GM18499 (cell line): Measurements from ENCODE around the gene SLC46A1.
"Not testable (repeated sequence)": the region's sequence is repeated elsewhere in the genome, so short reads cannot be mapped to it uniquely, and the experiment has no call there.

Source experiments
- ATAC-seq: cut with Tn5 transposase; IDR thresholded peaks from one replicate; pipeline ENCODE4 v1.9.1; 2021; ENCODE audit warnings: moderate number of reproducible peaks; ENCODE audit not compliant: insufficient read depth, unreplicated experiment

SLC46A1 gene

DNA sequence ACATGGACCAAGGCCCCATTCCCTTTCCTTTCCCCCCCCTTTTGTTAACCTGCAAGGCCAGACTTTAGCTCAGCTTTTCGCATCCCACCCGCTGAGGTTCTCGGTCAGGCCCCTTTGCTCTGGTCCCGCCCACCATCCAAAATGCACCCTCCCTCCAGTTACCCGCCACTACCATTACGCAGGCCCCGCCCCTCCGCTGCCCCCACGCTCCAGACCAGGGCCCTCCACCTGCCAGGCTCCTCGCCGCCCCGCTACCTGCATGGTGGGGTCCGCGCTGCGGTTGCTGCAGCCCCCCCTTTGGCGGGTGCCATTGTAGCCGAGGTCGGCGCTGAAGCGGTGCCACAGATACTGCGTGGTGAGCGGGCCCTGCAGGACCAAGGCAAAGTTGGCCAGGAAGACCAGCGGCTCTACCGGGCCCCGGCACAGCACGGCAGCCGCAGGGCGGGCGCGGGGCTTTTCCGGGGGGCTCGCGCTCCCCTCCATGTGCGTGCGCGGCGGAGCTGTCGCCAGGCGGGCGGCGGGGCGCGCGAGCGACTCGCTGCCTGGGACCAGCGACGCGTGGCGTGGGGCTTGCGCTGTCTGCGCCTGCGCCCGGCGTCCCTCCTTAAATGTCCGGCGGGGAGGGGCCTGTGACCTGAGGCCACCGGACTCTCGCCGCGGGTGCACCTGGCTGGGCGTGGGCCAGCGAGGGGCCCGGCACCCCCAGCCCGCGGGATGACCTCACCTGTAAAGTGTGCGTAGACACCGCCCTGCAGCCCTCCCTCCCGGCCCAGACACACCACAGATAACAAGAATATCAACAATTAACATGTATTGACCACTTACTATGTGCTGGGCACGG, at the start of gene SLC46A1:
Gene SLC46A1 (minus strand): TSS at position 581 of the 841 bp plus-strand sequence. CDS start 98 bp downstream, at position 483.
- ATAC-seq, result no peak

DNA sequence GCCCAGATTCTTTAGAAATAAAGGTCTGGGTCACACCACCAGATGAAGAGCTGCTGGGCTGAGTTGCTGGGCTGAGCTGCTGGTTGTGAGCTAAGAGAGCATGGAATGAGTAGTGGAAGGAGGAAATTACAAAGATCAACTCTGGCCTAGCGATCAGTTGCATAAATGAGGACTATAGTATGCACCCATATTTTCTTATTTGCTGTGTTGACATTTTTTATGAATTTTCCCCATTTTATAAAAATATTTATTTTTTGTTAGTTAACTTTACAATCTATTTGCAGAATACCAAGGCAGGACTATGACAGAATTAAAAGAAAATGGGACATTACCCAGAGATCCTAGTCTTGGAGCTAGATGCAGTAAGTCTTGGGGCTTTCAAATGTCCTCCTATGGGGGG, 43.8 kb upstream of the SLC46A1 start:
- ATAC-seq, result no peak

DNA sequence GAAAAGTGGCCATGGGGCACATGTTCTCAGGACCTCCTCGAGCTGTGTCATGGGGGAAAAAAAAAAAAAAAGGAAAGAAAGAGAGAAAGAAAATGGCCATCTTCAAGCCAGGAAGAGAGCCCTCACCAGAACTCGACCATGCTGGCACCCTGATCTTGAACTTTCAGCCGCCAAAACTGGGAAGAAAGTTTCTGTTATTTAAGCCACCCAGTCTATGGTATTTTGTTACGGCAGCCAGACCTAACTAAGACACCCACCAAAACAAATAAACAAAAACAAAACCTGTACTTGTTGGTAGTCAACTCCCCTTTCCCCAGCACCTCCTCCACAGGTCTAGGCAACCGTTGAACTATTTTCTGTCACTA, 41.4 kb upstream of the SLC46A1 start:
- ATAC-seq, result no peak

DNA sequence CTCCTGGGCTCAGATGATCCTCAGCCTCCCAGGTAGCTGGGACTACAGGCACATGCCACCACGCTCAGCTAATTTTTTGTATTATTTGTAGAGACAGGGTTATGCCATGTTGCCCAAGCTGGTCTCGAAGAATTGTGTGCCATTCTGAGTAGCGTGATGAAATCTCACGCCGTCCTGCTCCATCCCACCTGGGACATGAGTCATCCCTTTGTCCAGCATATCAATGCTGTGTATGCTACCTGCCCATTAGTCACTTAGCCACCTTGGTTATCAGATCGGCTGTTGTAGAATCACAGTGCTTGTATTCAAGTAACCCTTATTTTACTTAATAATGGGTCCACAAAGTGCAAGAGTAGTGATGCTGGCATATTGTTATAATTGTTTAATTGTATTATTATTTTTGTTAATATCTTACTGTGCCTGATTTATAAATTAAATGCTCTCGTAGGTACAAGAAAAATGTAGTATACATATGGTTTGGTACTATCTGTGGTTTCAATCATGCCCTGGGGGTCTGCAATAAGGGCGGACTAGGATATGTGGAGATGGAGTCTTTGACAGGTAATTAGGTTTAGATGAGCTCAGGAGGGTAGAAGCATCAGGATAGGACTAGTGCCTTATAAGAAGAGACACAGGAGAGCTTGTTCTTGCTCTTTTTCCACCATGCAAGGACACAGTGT, 40.8 kb upstream of the SLC46A1 start:
- ATAC-seq, result no peak

DNA sequence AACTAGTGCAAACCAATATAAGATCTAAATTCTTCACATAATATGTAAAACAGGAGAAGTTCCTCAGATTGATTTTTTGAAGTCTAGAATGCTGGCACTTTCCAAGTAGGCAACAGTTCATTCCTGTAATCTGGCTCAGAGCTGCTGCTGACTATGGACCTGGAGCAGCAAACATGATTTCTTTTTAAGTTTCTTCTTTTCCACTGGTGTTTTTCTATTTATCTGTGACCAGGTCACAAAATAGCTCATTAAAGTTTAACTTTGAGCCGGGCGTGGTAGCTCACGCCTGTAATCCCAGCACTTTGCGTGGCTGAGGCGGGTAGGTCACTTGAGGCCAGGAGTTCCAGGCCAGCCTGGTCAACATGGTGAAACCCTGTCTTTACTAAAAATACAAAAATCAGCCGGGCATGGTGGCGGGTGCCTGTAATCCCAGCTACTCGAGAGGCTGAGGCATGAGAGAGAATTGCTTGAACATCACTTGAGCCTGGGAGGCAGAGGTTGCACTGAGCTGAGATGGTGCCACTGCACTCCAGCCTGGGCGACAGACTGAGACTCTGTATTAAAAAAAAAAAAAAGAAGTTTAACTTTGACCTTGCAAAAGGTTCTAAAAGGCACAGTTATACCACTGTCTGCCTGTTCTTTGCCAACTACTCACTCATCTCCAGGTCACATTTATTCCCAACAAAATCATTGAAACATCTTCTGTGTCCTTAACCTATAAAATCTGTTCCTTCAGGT, 38.1 kb upstream of the SLC46A1 start:
- ATAC-seq, result no peak

DNA sequence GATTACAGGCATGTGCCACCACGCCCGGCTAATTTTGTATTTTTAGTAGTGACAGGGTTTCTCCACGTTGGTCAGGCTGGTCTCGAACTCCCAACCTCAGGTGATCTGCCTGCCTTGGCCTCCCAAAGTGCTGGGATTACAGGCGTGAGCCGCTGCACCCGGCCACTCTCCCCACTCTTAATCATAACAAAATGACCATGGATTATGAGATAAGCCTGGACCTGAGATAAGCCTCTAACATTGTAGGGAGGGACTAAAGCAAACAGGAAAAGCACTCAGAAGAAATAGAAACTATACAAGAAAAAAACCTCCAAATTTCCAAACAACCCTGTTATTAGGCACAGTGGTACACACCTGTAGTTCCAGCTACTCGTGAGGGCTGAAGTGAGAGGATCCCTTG, 28.3 kb upstream of the SLC46A1 start:
- not testable (repeated sequence) for ATAC-seq

DNA sequence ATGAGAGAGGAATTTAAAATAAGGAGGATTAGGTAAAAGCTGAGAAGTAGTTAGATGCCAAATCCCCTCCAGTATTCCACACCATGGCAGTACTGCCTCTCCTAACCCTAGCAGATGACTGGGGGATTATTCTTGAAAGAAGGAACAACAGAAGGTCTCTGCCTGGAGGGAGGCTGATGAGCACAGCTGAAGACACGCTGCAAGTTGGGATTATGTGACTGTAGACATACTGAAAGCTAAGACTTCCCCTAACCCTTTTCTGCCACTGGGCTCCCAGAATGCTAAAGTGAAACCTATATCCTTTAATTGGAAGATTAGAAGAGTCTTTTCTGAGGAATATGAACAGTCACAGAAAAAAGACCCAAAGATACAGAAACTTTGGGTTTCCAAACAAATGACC, 27.7 kb upstream of the SLC46A1 start:
- ATAC-seq, result no peak

DNA sequence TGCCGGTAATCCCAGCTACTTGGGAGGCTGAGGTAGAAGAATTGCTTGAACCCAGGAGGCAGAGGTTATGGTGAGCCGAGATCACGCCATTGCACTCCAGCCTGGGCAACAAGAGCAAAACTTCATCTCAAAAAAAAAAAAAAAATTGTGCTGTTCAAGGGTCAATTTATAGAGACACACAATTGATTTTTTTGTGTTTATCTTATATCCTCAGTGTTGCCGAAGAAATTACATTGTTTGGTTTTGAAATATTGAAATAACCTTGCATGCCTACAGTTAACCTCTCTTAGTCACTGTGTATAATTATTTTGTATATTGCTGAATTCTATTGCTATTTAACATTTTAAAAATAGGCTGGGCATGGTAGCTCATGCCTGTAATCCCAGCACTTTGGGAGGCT, 22.0 kb upstream of the SLC46A1 start:
- ATAC-seq, result not testable (repeated sequence)

DNA sequence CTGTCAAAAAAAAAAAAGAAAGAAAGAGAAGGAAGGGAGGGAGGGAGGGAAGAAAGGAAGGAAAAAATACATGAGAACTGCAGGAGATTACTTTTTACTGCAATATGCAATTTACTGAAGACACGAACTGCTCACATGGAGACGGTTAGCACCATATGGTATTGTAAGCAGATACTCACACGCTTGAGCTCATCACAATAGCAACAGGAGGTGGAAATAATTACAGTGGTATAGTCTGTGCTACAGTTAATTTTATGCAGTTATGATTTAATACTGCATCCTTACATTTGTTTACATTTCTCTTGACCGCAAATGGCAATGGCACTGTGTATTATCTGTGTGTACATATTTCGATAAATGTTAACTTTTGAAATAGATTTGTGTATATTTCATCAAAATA, 21.4 kb upstream of the SLC46A1 start:
- ATAC-seq, result no peak

DNA sequence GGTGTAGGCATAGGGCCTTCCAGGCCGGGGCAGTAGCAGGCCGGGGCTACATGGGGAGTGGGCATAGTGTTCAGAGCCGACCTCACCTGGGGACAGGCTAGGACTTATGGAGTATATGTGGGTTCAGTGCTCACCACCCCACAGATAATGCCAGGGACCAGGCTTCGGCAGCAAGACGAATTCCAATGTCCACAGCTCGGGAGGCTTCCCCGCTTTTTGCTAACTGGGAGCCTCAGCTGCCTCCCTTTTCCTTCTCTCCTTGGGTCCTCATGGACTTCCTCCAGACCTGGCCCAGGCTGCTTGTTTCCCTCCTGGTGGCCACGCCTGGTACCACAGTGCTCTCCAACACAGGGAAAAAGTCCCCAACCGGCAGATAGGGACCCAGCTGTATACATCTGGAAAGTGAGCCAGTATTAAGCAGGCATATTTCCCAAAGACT, 20.1 kb upstream of the SLC46A1 start:
- no peak for ATAC-seq

DNA sequence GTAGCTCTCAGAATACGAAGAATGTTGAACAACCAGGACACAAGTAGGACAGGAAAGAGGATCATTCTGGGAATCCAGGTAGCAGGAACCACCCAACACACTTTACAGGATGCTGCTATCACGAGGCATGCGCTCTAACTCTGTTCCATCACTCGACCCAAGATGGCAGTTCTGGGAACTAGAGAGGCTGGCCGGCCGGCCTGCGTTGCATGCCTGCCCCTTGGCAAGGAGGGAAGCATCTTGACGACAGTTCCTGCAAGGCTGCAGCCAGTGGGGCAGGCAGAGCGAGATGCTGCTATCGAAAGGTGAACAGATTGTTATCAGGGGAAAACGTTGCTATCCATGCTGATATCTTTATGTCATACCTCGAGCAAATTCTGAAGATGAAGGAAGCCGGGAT, 19.2 kb upstream of the SLC46A1 start:
- no peak for ATAC-seq

DNA sequence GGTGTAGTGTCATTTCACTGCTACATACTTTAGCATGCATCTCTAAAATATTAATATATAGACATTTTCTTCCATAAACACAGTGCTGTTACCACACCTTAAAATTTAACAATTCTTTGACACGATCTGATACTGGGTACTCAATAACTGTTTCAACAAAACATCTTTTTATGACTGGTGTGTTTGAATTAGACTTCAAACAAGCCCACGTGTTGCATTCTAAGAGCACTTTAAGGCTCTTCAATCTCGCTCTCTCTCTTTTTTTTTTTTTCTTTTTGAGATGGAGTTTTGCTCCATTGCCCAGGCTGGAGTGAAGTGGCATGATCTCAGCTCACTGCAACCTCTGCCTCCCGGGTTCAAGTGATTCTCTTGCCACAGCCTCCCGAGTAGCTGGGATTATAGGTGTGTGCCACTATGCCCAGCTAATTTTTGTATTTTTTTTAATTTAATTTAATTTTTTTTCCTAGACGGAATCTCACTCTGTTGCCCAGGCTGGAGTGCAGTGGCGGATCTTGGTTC, 15.8 kb upstream of the SLC46A1 start:
- ATAC-seq, result no peak

DNA sequence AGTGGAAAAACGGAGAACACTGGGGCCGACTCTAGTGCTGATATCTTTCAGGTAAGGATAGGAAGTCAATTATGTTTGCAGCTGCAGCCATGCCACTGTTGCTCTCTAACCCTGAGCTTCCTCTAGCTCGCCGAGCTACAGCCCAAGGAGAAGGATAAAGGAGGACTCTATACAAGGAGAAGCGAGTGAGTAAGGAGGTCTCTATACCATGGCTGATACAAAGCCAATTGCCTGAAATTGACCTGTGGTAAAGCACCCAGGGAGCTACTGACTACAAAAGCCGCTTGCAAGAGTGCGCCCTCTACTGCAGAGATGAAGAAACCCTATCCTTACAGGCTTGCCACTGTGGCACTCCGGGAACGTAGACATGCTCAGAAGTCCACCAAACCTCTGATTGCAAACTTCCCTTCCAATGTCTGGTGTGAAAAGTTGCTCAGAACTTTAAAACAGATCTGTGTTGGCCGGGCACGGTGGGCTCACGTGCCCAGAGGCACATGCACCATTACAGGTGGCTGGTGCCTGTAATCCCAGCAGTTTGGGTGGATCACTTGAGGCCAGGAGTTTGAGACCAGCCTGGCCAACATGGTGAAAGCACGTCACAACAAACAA, 10.8 kb upstream of the SLC46A1 start:
- ATAC-seq, result no peak

DNA sequence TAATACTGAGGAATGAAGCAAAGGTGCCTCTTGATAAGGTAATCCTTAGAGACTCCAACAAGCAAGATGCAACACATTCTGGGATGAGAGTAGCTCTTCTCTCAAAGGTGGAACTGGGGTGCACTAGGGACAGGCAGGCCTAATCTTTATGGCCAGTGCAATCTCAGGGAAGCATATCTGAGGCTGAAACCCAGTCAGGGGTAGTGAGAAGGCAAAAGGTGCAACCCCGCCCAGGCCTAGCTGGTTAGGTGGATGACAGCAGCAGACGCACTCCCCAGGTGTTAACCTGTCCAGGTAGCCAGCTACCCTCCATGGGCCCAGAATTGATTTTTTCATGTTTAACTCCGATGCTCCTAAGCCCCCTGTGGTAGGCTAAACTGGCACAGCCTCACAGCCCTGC, 9.9 kb upstream of the SLC46A1 start:
- no peak for ATAC-seq

DNA sequence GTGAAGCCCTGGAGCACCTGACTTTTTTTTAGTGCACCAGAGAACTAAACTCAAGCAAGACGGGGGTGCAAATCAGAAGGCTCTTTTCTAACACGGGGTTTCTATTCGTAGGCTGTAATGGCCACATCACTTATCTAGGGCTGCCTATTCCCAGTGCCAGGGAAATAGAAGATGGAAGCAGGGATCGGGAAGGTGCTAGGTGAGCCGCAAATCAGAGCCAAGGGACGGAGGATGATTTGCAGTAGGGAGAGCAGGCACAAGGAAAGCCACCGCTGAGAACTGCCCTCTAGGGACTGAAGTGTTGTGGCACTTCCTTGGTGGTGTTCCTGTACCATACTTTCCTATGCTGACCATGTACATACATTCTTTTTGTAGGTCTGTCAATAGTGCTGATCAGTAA, 7.8 kb upstream of the SLC46A1 start:
- no peak for ATAC-seq

DNA sequence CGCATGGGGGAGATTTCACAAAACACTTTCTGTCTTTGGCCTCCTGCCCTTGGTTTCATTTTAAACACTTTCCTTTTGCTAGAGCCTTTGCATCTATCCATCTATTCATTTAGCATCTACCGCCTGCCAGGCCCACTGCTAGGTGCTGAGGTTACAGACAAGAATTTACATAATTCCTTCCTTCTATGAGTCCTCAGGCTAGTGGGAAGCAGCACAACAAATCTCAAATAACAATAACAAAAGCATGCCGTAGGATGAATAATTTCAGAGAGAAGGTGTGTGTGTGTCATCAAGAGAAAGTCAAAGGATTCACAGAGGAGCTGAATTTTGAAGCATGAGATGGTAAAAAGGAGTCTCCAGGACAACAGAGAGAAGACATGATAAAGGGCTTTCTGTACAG, 6.1 kb upstream of the SLC46A1 start:
- no peak for ATAC-seq

DNA sequence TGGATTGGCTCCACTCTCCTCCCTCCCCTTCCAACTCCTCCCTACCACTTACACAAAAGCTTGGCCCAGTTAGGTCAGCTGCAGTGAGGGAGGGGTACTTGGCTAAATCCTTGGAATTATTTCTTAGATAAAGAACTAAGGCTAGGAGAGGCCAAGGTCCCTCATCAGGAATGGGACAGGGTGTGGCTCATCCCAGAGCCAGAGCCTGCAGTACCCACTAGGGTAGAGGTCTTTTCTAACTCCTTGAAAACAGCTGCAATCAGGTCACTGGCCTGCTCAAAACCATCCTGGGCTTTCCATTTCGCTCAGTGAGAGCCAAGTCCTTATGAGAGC, 1.9 kb upstream of the SLC46A1 start:
- ATAC-seq, result no peak

DNA sequence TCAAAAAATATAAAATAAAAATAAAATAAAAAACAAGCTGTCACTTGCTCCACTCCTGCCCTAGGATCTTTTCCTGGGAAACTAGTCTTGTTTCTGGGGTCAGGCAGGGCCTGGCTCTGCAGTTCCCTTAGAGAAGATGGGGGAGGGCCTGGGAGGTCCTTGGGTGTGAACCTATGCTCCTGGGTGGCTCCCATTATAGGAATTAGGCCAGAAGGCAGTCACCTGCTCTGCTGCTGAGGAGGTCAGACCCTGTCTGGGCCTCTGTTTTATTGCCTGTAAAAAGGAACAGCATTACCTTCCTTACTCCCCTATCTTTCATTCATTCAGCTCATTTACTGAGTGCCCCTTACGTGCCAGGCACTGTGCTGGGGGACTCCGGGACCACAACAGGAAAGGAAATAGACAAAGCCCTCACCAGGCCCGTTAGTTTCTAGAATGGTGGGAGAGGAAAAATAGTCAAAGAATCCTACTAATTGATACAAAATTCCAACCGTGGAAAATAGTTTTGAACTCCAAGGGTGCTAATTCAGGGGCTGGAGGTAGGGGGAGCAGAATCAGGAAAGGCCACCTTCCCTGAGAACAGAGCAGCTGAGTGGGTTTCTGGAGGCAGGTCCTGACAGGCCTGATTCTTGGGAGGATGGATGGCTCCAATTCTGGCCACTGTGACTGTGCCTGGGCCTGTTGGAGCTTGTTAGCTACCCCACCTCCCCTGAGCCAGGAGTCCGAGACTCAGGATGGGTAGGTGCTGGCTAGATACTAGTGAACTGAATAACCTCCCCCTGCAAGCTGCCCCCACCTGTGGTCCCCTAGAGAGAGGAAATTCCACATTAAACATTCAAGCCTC, 1.3 kb upstream of the SLC46A1 start:
- ATAC-seq, result no peak

DNA sequence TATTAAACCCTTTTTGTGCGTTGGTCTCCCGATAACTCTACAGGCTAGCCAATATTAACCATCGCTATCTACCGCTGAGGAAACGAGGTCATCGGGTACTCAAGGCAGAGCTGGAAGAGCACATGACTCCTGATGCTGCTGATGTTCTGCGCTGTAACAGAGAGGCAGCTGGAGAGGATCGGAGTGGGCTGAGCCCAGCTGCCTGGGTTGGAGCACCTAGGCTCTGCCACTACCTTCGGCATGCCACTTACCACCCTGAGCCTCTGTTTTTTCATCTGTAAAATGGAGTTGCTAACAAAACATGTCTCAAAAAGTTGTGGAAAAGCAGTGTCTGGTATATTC, 432 bp upstream of the SLC46A1 start:
- ATAC-seq, result no peak
